Ramos (cell line): ENCODE measurements around the gene SAMM50.

ENCODE experiments used
- in situ Hi-C: fragments of 300-500 bp; cut with MboI; formaldehyde crosslinking; loops from one replicate; pipeline ENCODE4 v1.14.3; 2022; ENCODE audit warnings: low sequenced_read_pairs; ENCODE audit not compliant: unreplicated experiment

SAMM50 gene

GRCh38 chr22:43944670-43945430 is 10.4 kb upstream of the SAMM50 start:
- in situ Hi-C loops, result no loop called here

- in situ Hi-C loops, result no loop called here
These were observed 9.4 kb upstream of the SAMM50 start for GRCh38 chr22:43945632-43946383.

GRCh38 chr22:43946384-43946667 is 8.9 kb upstream of the SAMM50 start:
- in situ Hi-C loops, result no loop called here

GRCh38 chr22:43948836-43949406 is 6.3 kb upstream of the SAMM50 start:
- in situ Hi-C loops, result no loop called here

GRCh38 chr22:43951391-43951790 is 3.9 kb upstream of the SAMM50 start:
- in situ Hi-C loops, result no loop called here

- in situ Hi-C loops, result no loop called here
These were observed 3.3 kb upstream of the SAMM50 start for GRCh38 chr22:43951966-43952365.

GRCh38 chr22:43953988-43954785 is 1.1 kb upstream of the SAMM50 start:
- in situ Hi-C loops, result no loop called here

GRCh38 chr22:43955883-43956782 is 891 bp downstream of the SAMM50 start:
- in situ Hi-C loops, result no loop called here

- in situ Hi-C loops, result no loop called here
These were observed 1.7 kb downstream of the SAMM50 start for GRCh38 chr22:43956805-43957463.

- in situ Hi-C loops, result no loop called here
These were observed 2.6 kb downstream of the SAMM50 start for GRCh38 chr22:43957871-43958270.

- in situ Hi-C loops, result no loop called here
These were observed 9.1 kb downstream of the SAMM50 start for GRCh38 chr22:43964314-43964857.

- in situ Hi-C loops, result no loop called here
These were observed 11.8 kb downstream of the SAMM50 start for GRCh38 chr22:43967069-43967468.

- in situ Hi-C loops, result no loop called here
These were observed 13.4 kb downstream of the SAMM50 start for GRCh38 chr22:43968614-43969013.

- in situ Hi-C loops, result no loop called here
These were observed 14.0 kb downstream of the SAMM50 start for GRCh38 chr22:43969021-43969878.

GRCh38 chr22:43969989-43970755 is 14.9 kb downstream of the SAMM50 start:
- in situ Hi-C loops, result no loop called here

GRCh38 chr22:43971112-43971511 is 15.9 kb downstream of the SAMM50 start:
- in situ Hi-C loops, result no loop called here

- in situ Hi-C loops, result no loop called here
These were observed 17.8 kb downstream of the SAMM50 start for GRCh38 chr22:43972931-43973462.
